AG10803 (cell line): ENCODE results near the gene SLC25A34.

Experiments used
- DNase-seq: peaks from one replicate; pipeline ENCODE4 v3.0.0; 2010; ENCODE audit warnings: low read depth
- H3K4me3 ChIP-seq: 2 replicates; pipeline ENCODE4 v1.5.1; 2011; ENCODE audit warnings: mild to moderate bottlenecking, low read length, control low read depth
- CTCF ChIP-seq: conservative IDR thresholded peaks from 2 replicates; pipeline ENCODE4 v1.5.1; 2011; ENCODE audit warnings: mild to moderate bottlenecking, low read length, control low read depth, inconsistent platforms

The SLC25A34 gene

GRCh38 chr1:15722836-15723532, 13.1 kb upstream of the SLC25A34 start:
- no peak for DNase-seq
- H3K4me3 ChIP-seq: no peak overlapping the region
- no peak for TF ChIP-seq CTCF

- no peak for TF ChIP-seq CTCF
- H3K4me3 ChIP-seq: no peak overlapping the region
- no peak for DNase-seq
Observed at GRCh38 chr1:15723631-15724246, 12.3 kb upstream of the SLC25A34 start.

- no peak for TF ChIP-seq CTCF
- no peak for DNase-seq
- no peak overlapping the region for H3K4me3 ChIP-seq
Observed at GRCh38 chr1:15724949-15725880, 10.8 kb upstream of the SLC25A34 start.

GRCh38 chr1:15726508-15726907, 9.6 kb upstream of the SLC25A34 start:
- TF ChIP-seq CTCF: no peak
- no peak for DNase-seq
- H3K4me3 ChIP-seq: no peak overlapping the region

GRCh38 chr1:15727021-15727420, 9.0 kb upstream of the SLC25A34 start:
- TF ChIP-seq CTCF: no peak
- H3K4me3 ChIP-seq: no peak overlapping the region
- DNase-seq: no peak

GRCh38 chr1:15727424-15727823, 8.6 kb upstream of the SLC25A34 start:
- no peak for TF ChIP-seq CTCF
- H3K4me3 ChIP-seq: no peak overlapping the region
- DNase-seq: no peak
